Inflammatory macrophage treated with lipopolysaccharide for 4 hours (primary cell): ENCODE data around the gene GPR33.
"Not testable (repeated sequence)": the region's sequence is repeated elsewhere in the genome, so short reads cannot be mapped to it uniquely, and the experiment has no call there.

Experiments
- DNase-seq: peaks from one replicate; pipeline ENCODE4 v3.0.0-alpha.2; 2020

The GPR33 gene

GRCh38 chr14:31487886-31488285 is at the start of gene GPR33:
Gene GPR33 (minus strand): TSS chr14:31488039. CDS start chr14:31483965, 4,074 bp downstream.
- DNase-seq, result peak; percentile 78

GRCh38 chr14:31536201-31536960 is 48.5 kb upstream of the GPR33 start:
- no peak for DNase-seq

GRCh38 chr14:31530136-31530535 is 42.3 kb upstream of the GPR33 start:
- DNase-seq, result no peak

- no peak for DNase-seq
Measured at GRCh38 chr14:31529053-31529452, 41.2 kb upstream of the GPR33 start.

- DNase-seq, result no peak
Measured at GRCh38 chr14:31527546-31527945, 39.7 kb upstream of the GPR33 start.

GRCh38 chr14:31527087-31527486 is 39.2 kb upstream of the GPR33 start:
- no peak for DNase-seq

GRCh38 chr14:31510855-31511254 is 23.0 kb upstream of the GPR33 start:
- no peak for DNase-seq

- peak; percentile 14 for DNase-seq
Measured at GRCh38 chr14:31510222-31510621, 22.4 kb upstream of the GPR33 start.

- no peak for DNase-seq
Measured at GRCh38 chr14:31508135-31508534, 20.3 kb upstream of the GPR33 start.

GRCh38 chr14:31505411-31505810 is 17.6 kb upstream of the GPR33 start:
- DNase-seq, result no peak

GRCh38 chr14:31501870-31502269 is 14.0 kb upstream of the GPR33 start:
- peak; percentile 8 for DNase-seq

- no peak for DNase-seq
Measured at GRCh38 chr14:31492759-31493498, 5.1 kb upstream of the GPR33 start.

- peak; percentile 89 for DNase-seq
Measured at GRCh38 chr14:31489691-31490090, 1.9 kb upstream of the GPR33 start.

GRCh38 chr14:31486764-31487163 is 1.1 kb downstream of the GPR33 start:
- DNase-seq, result no peak

GRCh38 chr14:31484754-31485153 is 3.1 kb downstream of the GPR33 start:
- peak; percentile 89 for DNase-seq

GRCh38 chr14:31480156-31480555 is 7.7 kb downstream of the GPR33 start:
- DNase-seq, result no peak

- DNase-seq, result no peak
Measured at GRCh38 chr14:31479027-31479426, 8.8 kb downstream of the GPR33 start.

- no peak for DNase-seq
Measured at GRCh38 chr14:31477248-31477647, 10.6 kb downstream of the GPR33 start.

- peak; percentile 61 for DNase-seq
Measured at GRCh38 chr14:31476131-31476866, 11.5 kb downstream of the GPR33 start.

GRCh38 chr14:31466554-31466953 is 21.3 kb downstream of the GPR33 start:
- no peak for DNase-seq

- DNase-seq, result no peak
Measured at GRCh38 chr14:31465111-31465510, 22.7 kb downstream of the GPR33 start.

- not testable (repeated sequence) for DNase-seq
Measured at GRCh38 chr14:31462450-31462849, 25.4 kb downstream of the GPR33 start.

GRCh38 chr14:31461545-31461944 is 26.3 kb downstream of the GPR33 start:
- DNase-seq, result no peak
